H1 (cell line): ENCODE data around the gene CLEC16A. TPM values are rescaled to one million over a fixed set of nuclear protein-coding genes. Genes with fewer than 3 reads are reported as not detected.

Source experiments
- CTCF ChIA-PET: fragments of 300-600 bp; sonication (Branson Sonifier 250); formaldehyde crosslinking; loops from one replicate; lab custom pipeline; 2021; ENCODE audit not compliant: partially characterized antibody; lab: Charles Lee
- POLR2A ChIA-PET: fragments of 300-600 bp; sonication (Branson Sonifier 250); formaldehyde crosslinking; loops from one replicate; lab custom pipeline; 2021; ENCODE audit warnings: inconsistent platforms; ENCODE audit not compliant: partially characterized antibody; lab: Charles Lee
- DNase-seq, 2 experiments: peaks; one replicate each; pipeline versions ENCODE4 v3.0.0 to v3.0.0-alpha.2; 2010 to 2022; ENCODE audit warnings: low spot score in 2 of 2, low read depth in 1 of 2, mixed read lengths in 1 of 2
- FAIRE-seq: peaks from 2 replicates; lab custom pipeline; 2011; peaks lifted over from hg19 to GRCh38; lab: Jason Lieb, UNC
- H2AFZ ChIP-seq: 2 replicates; pipeline ENCODE4 v1.8.1; 2012; ENCODE audit warnings: low read length, inconsistent platforms
- H2AK5ac ChIP-seq: 2 replicates; pipeline ENCODE4 v1.6.1; 2013; ENCODE audit warnings: low read depth, low read length
- H2BK120ac ChIP-seq: replicated peaks from 2 replicates; pipeline ENCODE3; 2013; ENCODE audit warnings: low read depth, low read length, inconsistent platforms
- H2BK12ac ChIP-seq: 2 replicates; pipeline ENCODE4 v1.6.1; 2013; ENCODE audit warnings: low read depth, low read length
- H2BK15ac ChIP-seq: 2 replicates; pipeline ENCODE4 v1.6.1; 2013; ENCODE audit warnings: low read length
- H2BK20ac ChIP-seq: 2 replicates; pipeline ENCODE4 v1.6.1; 2013; ENCODE audit warnings: low read length
- H2BK5ac ChIP-seq: 2 replicates; pipeline ENCODE4 v1.6.1; 2013; ENCODE audit warnings: low read depth, low read length
- H3K14ac ChIP-seq: 2 replicates; pipeline ENCODE4 v1.6.1; 2013; ENCODE audit warnings: inconsistent platforms; ENCODE audit not compliant: insufficient read length
- H3K18ac ChIP-seq: 2 replicates; pipeline ENCODE4 v1.6.1; 2013; ENCODE audit warnings: low read length; ENCODE audit errors: extremely low read depth
- H3K23ac ChIP-seq: 2 replicates; pipeline ENCODE4 v1.6.1; 2013; ENCODE audit warnings: inconsistent platforms; ENCODE audit not compliant: insufficient read length
- H3K23me2 ChIP-seq: 2 replicates; pipeline ENCODE4 v1.6.1; 2013; ENCODE audit warnings: low read depth, low read length
- H3K27ac ChIP-seq: 2 replicates; pipeline ENCODE4 v1.6.1; 2011; ENCODE audit warnings: low read depth, low read length, inconsistent platforms
- H3K27me3 ChIP-seq, 4 experiments: replicated peaks in 1 of 4; 1 replicate in 1 of 4; 2 replicates in 3 of 4; pipeline versions ENCODE4 v1.6.1 to v1.8.1; 2011 to 2013; ENCODE audit warnings: low read length in 3 of 4, mild to moderate bottlenecking in 3 of 4, inconsistent platforms in 2 of 4, mixed read lengths in 2 of 4, moderate library complexity in 1 of 4; ENCODE audit not compliant: control insufficient read depth in 3 of 4, insufficient read depth in 3 of 4; ENCODE audit errors: extremely low read depth in 1 of 4
- H3K36me3 ChIP-seq, 4 experiments: 2 replicates each; pipeline versions ENCODE4 v1.6.1 to v1.8.1; 2011 to 2013; ENCODE audit warnings: mild to moderate bottlenecking in 4 of 4, low read length in 3 of 4, moderate library complexity in 2 of 4, control low read depth in 1 of 4, inconsistent platforms in 1 of 4; ENCODE audit not compliant: insufficient read depth in 4 of 4, control insufficient read depth in 2 of 4
- H3K4ac ChIP-seq: replicated peaks from 2 replicates; pipeline ENCODE3; 2013; ENCODE audit warnings: low read length, low read depth, mixed read lengths, inconsistent platforms; ENCODE audit not compliant: insufficient read length
- H3K4me1 ChIP-seq, 4 experiments: replicated peaks in 1 of 4; 1 replicate in 1 of 4; 2 replicates in 3 of 4; pipeline versions ENCODE4 v1.6.1 to v1.8.1; 2011 to 2013; ENCODE audit warnings: low read length in 3 of 4, inconsistent platforms in 2 of 4, mixed read lengths in 1 of 4; ENCODE audit not compliant: insufficient read depth in 4 of 4, control insufficient read depth in 3 of 4
- H3K4me2 ChIP-seq, 2 experiments: 2 replicates each; pipeline versions ENCODE4 v1.6.1 to v1.8.1; 2011 to 2013; ENCODE audit warnings: low read depth in 2 of 2, low read length in 2 of 2, control low read depth in 1 of 2, inconsistent platforms in 1 of 2, mild to moderate bottlenecking in 1 of 2; ENCODE audit not compliant: insufficient read depth in 1 of 2
- H3K4me3 ChIP-seq, 4 experiments: fragments of 200-600, 300-600 bp in 1 of 4; sonication (generic), shearing (Covaris generic), sonication (Bioruptor Twin) in 1 of 4; 2 replicates each; pipeline versions ENCODE4 v1.5.1 to v1.8.1; 2011 to 2016; ENCODE audit warnings: low read length in 4 of 4, low read depth in 3 of 4, control low read depth in 2 of 4, inconsistent platforms in 2 of 4, mild to moderate bottlenecking in 2 of 4, mixed read lengths in 1 of 4, moderate library complexity in 1 of 4; ENCODE audit not compliant: insufficient read depth in 2 of 4; ENCODE audit errors: extremely low read depth in 1 of 4
- H3K56ac ChIP-seq: replicated peaks from 2 replicates; pipeline ENCODE3; 2013; ENCODE audit warnings: low read depth, mild to moderate bottlenecking, mixed read lengths, low read length, inconsistent platforms; ENCODE audit not compliant: insufficient read length
- H3K79me1 ChIP-seq: 2 replicates; pipeline ENCODE4 v1.6.1; 2013; ENCODE audit warnings: low read depth, low read length, control low read depth
- H3K79me2 ChIP-seq, 2 experiments: 2 replicates each; pipeline versions ENCODE4 v1.6.1 to v1.8.1; 2012 to 2013; ENCODE audit warnings: low read length in 2 of 2, mild to moderate bottlenecking in 2 of 2, inconsistent platforms in 1 of 2; ENCODE audit not compliant: insufficient read depth in 2 of 2, control insufficient read depth in 1 of 2
- H3K9ac ChIP-seq, 4 experiments: replicated peaks in 1 of 4; 1 replicate in 1 of 4; 2 replicates in 3 of 4; pipeline versions ENCODE4 v1.6.1 to v1.8.1; 2011 to 2013; ENCODE audit warnings: low read depth in 3 of 4, low read length in 3 of 4, control low read depth in 2 of 4, mild to moderate bottlenecking in 2 of 4, moderate library complexity in 2 of 4, inconsistent platforms in 1 of 4; ENCODE audit errors: extremely low read depth in 1 of 4
- H3K9me3 ChIP-seq, 2 experiments: 2 replicates each; pipeline versions ENCODE4 v1.6.1 to v1.8.1; 2012 to 2013; ENCODE audit warnings: mild to moderate bottlenecking in 2 of 2, moderate library complexity in 2 of 2, control low read depth in 1 of 2, inconsistent platforms in 1 of 2, low read depth in 1 of 2, low read length in 1 of 2, mixed read lengths in 1 of 2; ENCODE audit not compliant: insufficient read depth in 2 of 2
- H4K20me1 ChIP-seq, 2 experiments: replicated peaks in 1 of 2; 2 replicates each; pipeline versions ENCODE3 to v1.8.1; 2011 to 2013; ENCODE audit warnings: inconsistent platforms in 2 of 2, low read length in 2 of 2, mild to moderate bottlenecking in 1 of 2; ENCODE audit not compliant: insufficient read depth in 2 of 2, control insufficient read depth in 1 of 2
- H4K5ac ChIP-seq: 2 replicates; pipeline ENCODE4 v1.6.1; 2013; ENCODE audit warnings: low read length, low read depth, mixed read lengths, inconsistent platforms; ENCODE audit not compliant: insufficient read length
- H4K8ac ChIP-seq: 2 replicates; pipeline ENCODE4 v1.8.0; 2013; ENCODE audit warnings: mild to moderate bottlenecking, moderate library complexity, low read length, inconsistent platforms; ENCODE audit not compliant: insufficient read depth; ENCODE audit errors: extremely low read depth
- H4K91ac ChIP-seq: replicated peaks from 2 replicates; pipeline ENCODE3; 2013; ENCODE audit warnings: low read length, mixed read lengths, inconsistent platforms; ENCODE audit not compliant: insufficient read length
- CREB1 ChIP-seq: IDR thresholded peaks from 2 replicates; pipeline ENCODE4 v1.6.1; 2012; ENCODE audit warnings: inconsistent platforms
- CTBP2 ChIP-seq: IDR thresholded peaks from 2 replicates; pipeline ENCODE4 v1.7.0; 2011; ENCODE audit warnings: borderline replicate concordance, mild to moderate bottlenecking, moderate library complexity, mixed read lengths, low read length; ENCODE audit not compliant: insufficient read depth, insufficient read length
- EZH2 ChIP-seq: fragments of 200-600 bp; sonication (generic); IDR thresholded peaks from 2 replicates; pipeline ENCODE4 v1.7.1; 2012; ENCODE audit warnings: low read depth, mild to moderate bottlenecking, moderate library complexity, low read length, inconsistent platforms; ENCODE audit not compliant: severe bottlenecking
- HDAC6 ChIP-seq: IDR thresholded peaks from one replicate; pipeline ENCODE4 v1.7.1; 2012; ENCODE audit warnings: low read depth, mild to moderate bottlenecking, inconsistent platforms, low read length, moderate library complexity
- KDM5A ChIP-seq: fragments of 200-600 bp; IDR thresholded peaks from 2 replicates; pipeline ENCODE4 v1.7.1; 2012; ENCODE audit warnings: mild to moderate bottlenecking, low read length, inconsistent platforms, mixed read lengths
- POLR2A ChIP-seq, 2 experiments: IDR thresholded peaks; 1 replicate in 1 of 2; 2 replicates in 1 of 2; pipeline ENCODE4 v1.6.1; 2011; ENCODE audit warnings: low read depth in 2 of 2, low read length in 2 of 2, mild to moderate bottlenecking in 2 of 2; ENCODE audit errors: control extremely low read depth in 1 of 2
- RFX5 ChIP-seq: IDR thresholded peaks from 2 replicates; pipeline ENCODE4 v1.6.1; 2011; ENCODE audit warnings: low read depth, low read length, improper control_type of control experiment, borderline replicate concordance
- WGBS, 2 experiments: shearing (Covaris generic) in 1 of 2; methylation state at CpG; one replicate each; pipeline versions ENCODE4 v1.1.6 to v1.1.7; 2013 to 2015; ENCODE audit warnings: low lambda C conversion rate in 2 of 2, mixed read lengths in 2 of 2, inconsistent platforms in 1 of 2, low coverage in 1 of 2, missing lambda C conversion rate in 1 of 2; ENCODE audit not compliant: insufficient replicate concordance in 2 of 2, insufficient coverage in 1 of 2, insufficient read length in 1 of 2; ENCODE audit errors: extremely low coverage in 1 of 2, missing lambda C conversion rate in 1 of 2; 5-methylcytosine and 5-hydroxymethylcytosine counted together
- polyA plus RNA-seq, 7 experiments: library from polyadenylated mRNA; depleted of rRNA in 3 of 7; stranded (reverse) in 5 of 7; unstranded in 2 of 7; fragments of >200 nt in 5 of 7; fragments of 200-250 nt in 2 of 7; gene quantifications; 1 replicate in 5 of 7; 2 replicates in 1 of 7; 4 replicates in 1 of 7; pipeline versions ENCODE4 v1.2.1 to v1.2.3, GENCODE V29; 2011 to 2013; ENCODE audit warnings: missing spikeins in 2 of 7, mixed read lengths in 2 of 7
- total RNA-seq: library from RNA; stranded (reverse); fragmentation: NEBNext Ultra II Directional; extraction: Animal tissue kit (Norgen Biotek cat#: 25700); gene quantifications from 2 replicates; pipeline ENCODE4 v1.2.1, GENCODE V29; 2021
- TF ChIP-seq, protein P1 (sequence below): IDR thresholded peaks from 2 replicates; pipeline ENCODE4 v1.6.1; 2012; ENCODE audit warnings: inconsistent platforms

CLEC16A gene
- total and polyA plus RNA-seq, 2 of the 8 experiments (the other 6 are each of a cell fraction or from before 2014, with no cell fraction given): 7.6 to 19.3 TPM

DNA sequence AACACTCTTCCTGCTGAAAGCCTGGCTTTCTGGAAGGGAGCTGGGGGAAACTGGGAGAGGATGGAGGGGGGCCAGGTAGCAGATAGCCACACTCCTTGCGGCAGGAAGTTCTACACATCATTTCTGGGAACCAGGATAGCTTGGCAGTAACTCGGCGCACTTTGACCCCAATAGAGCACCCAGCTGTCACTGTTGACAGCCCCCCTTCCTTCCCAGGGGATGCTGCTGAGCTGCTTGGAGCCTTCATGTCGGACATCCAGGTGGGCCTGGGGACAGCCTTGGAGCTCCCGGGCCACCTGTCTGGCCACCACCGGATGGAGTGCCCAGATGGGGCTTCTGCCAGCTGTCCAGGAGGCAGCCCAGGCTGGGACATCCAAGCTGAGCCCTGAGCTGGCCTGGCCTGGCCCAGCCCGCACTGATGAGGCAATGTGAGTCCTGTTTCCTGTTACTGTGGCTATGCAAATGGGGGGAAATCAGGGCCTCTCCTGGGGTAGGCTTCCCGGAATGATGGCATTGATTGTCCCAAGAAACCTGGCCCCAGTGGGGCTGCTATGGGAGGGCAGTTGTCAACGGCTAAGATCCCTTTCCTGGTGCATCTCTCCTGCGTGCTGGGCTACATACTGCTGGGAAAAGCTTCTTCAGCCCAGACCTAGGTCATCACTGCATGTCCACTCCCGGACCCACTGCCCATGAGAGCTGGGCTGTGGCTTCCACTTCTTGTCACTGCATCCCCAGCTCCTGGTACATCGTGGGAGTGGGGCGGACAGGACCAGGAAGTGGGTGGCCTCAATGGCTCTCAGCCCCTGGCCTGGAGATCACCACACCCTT lies 261.6 kb downstream of the CLEC16A start:
- H2BK12ac ChIP-seq: peak overlapping the region; percentile 81; the same call in 1 of the 2 replicates
- H3K23me2 ChIP-seq: no peaks in the 10 kb centered on the region
- H3K4me2 ChIP-seq: no peak overlapping the region; a peak in 1 of 4 replicates
- no peak overlapping the region for H3K14ac ChIP-seq
- H4K20me1 ChIP-seq: no peaks in the 10 kb centered on the region
- H3K9me3 ChIP-seq: peaks cover 8% of the 10 kb centered on the region in 2 experiments; a peak in 3 of 4 replicates
- ChIA-PET CTCF (interaction anchor here (0.7 to 4.0 kb wide), 10 partner anchors 13 to 413 kb away, joined by 3 to 28 read pairs (median 4); partner anchors contain the start of gene SOCS1), POLR2A (interaction anchor here (0.6 to 1.4 kb wide), 6 partner anchors 10 to 920 kb away, joined by 3 read pairs; no protein-coding TSS in a partner anchor)
- peak overlapping the region; percentile 46; the same call in 1 of the 2 replicates for H4K8ac ChIP-seq
- no peak overlapping the region for H3K27ac ChIP-seq
- H3K79me2 ChIP-seq: no peaks in the 10 kb centered on the region
- peaks cover 7 to 24% (median 15%) of the 10 kb centered on the region in 4 experiments for H3K4me1 ChIP-seq
- no peak overlapping the region for H3K18ac ChIP-seq
- H2BK5ac ChIP-seq: peak overlapping the region; percentile 75; the same call in 1 of the 2 replicates
- H3K4ac ChIP-seq: peak overlapping the region; percentile 57
- no peaks in the 10 kb centered on the region; a peak in 1 of 7 replicates for H3K27me3 ChIP-seq
- H3K9ac ChIP-seq: no peak overlapping the region
- peak overlapping the region; percentile 21; the same call in 1 of the 2 replicates for H2AFZ ChIP-seq
- H3K23ac ChIP-seq: no peak overlapping the region
- no peak overlapping the region for H2AK5ac ChIP-seq
- H3K56ac ChIP-seq: no peak overlapping the region
- no peaks in the 10 kb centered on the region for H3K79me1 ChIP-seq
- no peak for TF ChIP-seq EZH2
- no peak for TF ChIP-seq HDAC6
- TF ChIP-seq RFX5: no peak
- TF ChIP-seq KDM5A: no peak
- TF ChIP-seq, protein P1, sequence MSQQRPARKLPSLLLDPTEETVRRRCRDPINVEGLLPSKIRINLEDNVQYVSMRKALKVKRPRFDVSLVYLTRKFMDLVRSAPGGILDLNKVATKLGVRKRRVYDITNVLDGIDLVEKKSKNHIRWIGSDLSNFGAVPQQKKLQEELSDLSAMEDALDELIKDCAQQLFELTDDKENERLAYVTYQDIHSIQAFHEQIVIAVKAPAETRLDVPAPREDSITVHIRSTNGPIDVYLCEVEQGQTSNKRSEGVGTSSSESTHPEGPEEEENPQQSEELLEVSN: no peak
- no peak for TF ChIP-seq POLR2A (IDR thresholded peaks at IDR 0.05; ENCODE audit: control extremely low read depth in 1 of 2, low read depth in 2 of 2, low read length in 2 of 2)
- TF ChIP-seq CTBP2: no peak
- TF ChIP-seq CREB1: no peak
- H2BK20ac ChIP-seq: no peak overlapping the region
- H4K91ac ChIP-seq: peak overlapping the region; percentile 79
- H2BK15ac ChIP-seq: no peak overlapping the region; the same call in 1 of the 2 replicates
- DNase-seq (no peak), FAIRE-seq (no peak)
- no peak overlapping the region for H3K4me3 ChIP-seq
- no peak overlapping the region for H2BK120ac ChIP-seq
- H3K36me3 ChIP-seq: no peaks in the 10 kb centered on the region
- WGBS, 2 experiments: 77% methylated on average over 13 of the region's 13 CpGs; no CpG with 5 or more reads in 1 of the 2 experiments
- H4K5ac ChIP-seq: no peak overlapping the region
